HepG2 (cell line): ENCODE results near the gene GAL3ST2. TPM values are rescaled to one million over a fixed set of nuclear protein-coding genes. Genes with fewer than 3 reads are reported as not detected.

Source experiments
- ATAC-seq: fragments of 200-7000 bp; cut with Tn5 transposase; 3 replicates; pipeline ENCODE4 v1.9.1; 2020; ENCODE audit warnings: mild to moderate bottlenecking, moderate library complexity
- BruUV-seq: library from RNA; stranded (reverse); fragments of 400-500 nt; replicated peaks from 2 replicates; lab custom pipeline; 2021; lab: Mats Ljungman, UMichigan
- CTCF ChIA-PET: fragments of 300-600 bp; formaldehyde crosslinking; extraction: SDS; loops from one replicate; lab custom pipeline; 2021; ENCODE audit warnings: low total read pairs, inconsistent platforms, low intra/inter-chr PET ratio; lab: Yijun Ruan, JAX
- POLR2A ChIA-PET: fragments of 350-600 bp; sonication (Branson Sonifier 250); formaldehyde crosslinking; loops from one replicate; lab custom pipeline; 2020; ENCODE audit warnings: antibody characterized with exemption, inconsistent platforms; lab: Yijun Ruan, JAX
- DNase-seq: peaks from one replicate; pipeline ENCODE4 v3.0.0-alpha.2; 2015; ENCODE audit warnings: low spot score
- FAIRE-seq: peaks from 3 replicates; lab custom pipeline; 2011; peaks lifted over from hg19 to GRCh38; lab: Jason Lieb, UNC
- H2AFZ ChIP-seq: one replicate; pipeline ENCODE4 v1.6.1; 2011; ENCODE audit warnings: low read length, inconsistent platforms
- H3K27ac ChIP-seq: fragments of 300-600 bp; 3 replicates; pipeline ENCODE4 v1.8.0; 2011; ENCODE audit warnings: mixed run types, mild to moderate bottlenecking, mixed read lengths, low read length, inconsistent platforms; ENCODE audit not compliant: insufficient read depth; ENCODE audit errors: extremely low read length
- H3K27me3 ChIP-seq, 2 experiments: fragments of 200-600 bp in 1 of 2; 2 replicates in 1 of 2; 3 replicates in 1 of 2; pipeline versions ENCODE4 v1.6.0 to v1.8.0; 2011; ENCODE audit warnings: low read length in 2 of 2, mild to moderate bottlenecking in 2 of 2, moderate library complexity in 2 of 2, inconsistent platforms in 1 of 2; ENCODE audit not compliant: insufficient read depth in 2 of 2, control insufficient read depth in 1 of 2
- H3K36me3 ChIP-seq, 2 experiments: fragments of 200-600 bp in 1 of 2; replicated peaks in 1 of 2; 2 replicates in 1 of 2; 3 replicates in 1 of 2; pipeline versions ENCODE4 v1.5.1 to v1.8.0; 2011; ENCODE audit warnings: low read length in 2 of 2, inconsistent platforms in 1 of 2; ENCODE audit not compliant: insufficient read depth in 2 of 2, control insufficient read depth in 1 of 2
- H3K4me1 ChIP-seq: 2 replicates; pipeline ENCODE4 v1.5.1; 2012; ENCODE audit warnings: low read length, inconsistent platforms; ENCODE audit not compliant: insufficient read depth
- H3K4me2 ChIP-seq: 2 replicates; pipeline ENCODE4 v1.6.0; 2011; ENCODE audit warnings: low read depth, low read length, inconsistent platforms
- H3K4me3 ChIP-seq, 3 experiments: fragments of 200-600 bp in 1 of 3; sonication (generic), shearing (Covaris generic) in 1 of 3; replicated peaks in 1 of 3; 2 replicates each; pipeline ENCODE4 v1.5.1; 2011 to 2016; ENCODE audit warnings: low read length in 3 of 3, inconsistent platforms in 2 of 3, low read depth in 2 of 3, mild to moderate bottlenecking in 2 of 3, control low read depth in 1 of 3, mixed read lengths in 1 of 3; ENCODE audit not compliant: insufficient read depth in 1 of 3
- H3K79me2 ChIP-seq: one replicate; pipeline ENCODE4 v1.6.1; 2011; ENCODE audit warnings: low read length, inconsistent platforms; ENCODE audit not compliant: insufficient read depth
- H3K9ac ChIP-seq: 2 replicates; pipeline ENCODE4 v1.6.0; 2011; ENCODE audit warnings: mild to moderate bottlenecking, low read depth, low read length, inconsistent platforms; ENCODE audit not compliant: insufficient read depth
- H3K9me3 ChIP-seq: 2 replicates; pipeline ENCODE4 v1.5.1; 2012; ENCODE audit warnings: mild to moderate bottlenecking, low read length
- H4K20me1 ChIP-seq: 2 replicates; pipeline ENCODE4 v1.6.0; 2011; ENCODE audit warnings: inconsistent platforms, mild to moderate bottlenecking, low read length, moderate library complexity; ENCODE audit not compliant: insufficient read depth
- DRAP1 ChIP-seq: IDR thresholded peaks from 2 replicates; pipeline ENCODE4 v1.6.1; 2016; ENCODE audit warnings: missing genetic modification reagents, missing compliant biosample characterization
- GPN1 ChIP-seq: sonication (generic); formaldehyde crosslinking; IDR thresholded peaks from 2 replicates; pipeline ENCODE4 v1.5.1; 2020; ENCODE audit warnings: missing genetic modification reagents, borderline replicate concordance
- IKZF1 ChIP-seq: fragments of 450-650 bp; IDR thresholded peaks from 2 replicates; pipeline ENCODE4 v1.7.1; 2016
- NCOR1 ChIP-seq: fragments of 200-600 bp; sonication (generic); IDR thresholded peaks from 2 replicates; pipeline ENCODE4 v1.7.0; 2017; ENCODE audit warnings: antibody characterized with exemption, low read length, borderline replicate concordance
- NKX3-1 ChIP-seq: sonication (generic); formaldehyde crosslinking; IDR thresholded peaks from 2 replicates; pipeline ENCODE4 v1.5.0; 2020; ENCODE audit warnings: missing genetic modification reagents
- PCBP1 ChIP-seq: fragments of 200-400 bp; formaldehyde crosslinking; IDR thresholded peaks from 2 replicates; pipeline ENCODE4 v1.6.1; 2017; ENCODE audit warnings: mild to moderate bottlenecking, low read depth, low read length, borderline replicate concordance
- SCMH1 ChIP-seq: sonication (generic); formaldehyde crosslinking; IDR thresholded peaks from 2 replicates; pipeline ENCODE4 v1.9.0; 2021; ENCODE audit warnings: missing genetic modification reagents, mild to moderate bottlenecking, borderline replicate concordance
- SNAI1 ChIP-seq: sonication (generic); formaldehyde crosslinking; IDR thresholded peaks from 2 replicates; pipeline ENCODE4 v1.5.0; 2020; ENCODE audit warnings: mild to moderate bottlenecking, missing genetic modification reagents, borderline replicate concordance
- ZBTB43 ChIP-seq: sonication (generic); formaldehyde crosslinking; conservative IDR thresholded peaks from 2 replicates; pipeline ENCODE4 v1.4.0; 2020; ENCODE audit warnings: missing genetic modification reagents
- ZC3H13 ChIP-seq: sonication (generic); formaldehyde crosslinking; IDR thresholded peaks from 2 replicates; pipeline ENCODE4 v1.8.1; 2023; ENCODE audit warnings: mild to moderate bottlenecking, missing genetic modification reagents, moderate library complexity
- ZFP36 ChIP-seq: fragments of 150-350 bp; IDR thresholded peaks from 2 replicates; pipeline ENCODE4 v1.6.1; 2018; ENCODE audit warnings: borderline replicate concordance, low read length, low read depth; ENCODE audit not compliant: partially characterized antibody
- ZNF652 ChIP-seq: IDR thresholded peaks from 2 replicates; pipeline ENCODE4 v1.6.1; 2016; ENCODE audit warnings: low read depth, borderline replicate concordance
- ZSCAN9 ChIP-seq: IDR thresholded peaks from 2 replicates; pipeline ENCODE4 v1.6.1; 2016; ENCODE audit warnings: borderline replicate concordance
- ZZZ3 ChIP-seq: sonication (generic); formaldehyde crosslinking; IDR thresholded peaks from 2 replicates; pipeline ENCODE4 v1.4.0; 2020; ENCODE audit warnings: missing genetic modification reagents, mild to moderate bottlenecking, borderline replicate concordance
- WGBS: methylation state at CpG from one replicate; pipeline ENCODE4 v1.1.6; 2017; ENCODE audit warnings: low lambda C conversion rate; 5-methylcytosine and 5-hydroxymethylcytosine counted together
- in situ Hi-C: cut with HindIII; loops from 2 replicates; pipeline ENCODE4 v1.10.0; 2017; ENCODE audit warnings: low pct_unique_long_range_greater_than_20kb; ENCODE audit not compliant: extremely low pct_ligation_motif_present
- intact Hi-C: fragments of 100-400 bp; cut with micrococcal nuclease; formaldehyde crosslinking; loops from one replicate; pipeline ENCODE4 v1.10.0; 2022; ENCODE audit not compliant: unreplicated experiment
- polyA plus RNA-seq, 8 experiments: library from polyadenylated mRNA; depleted of rRNA in 3 of 8; stranded (reverse) in 7 of 8; unstranded in 1 of 8; fragments of >200 nt; fragmentation: Illumina TruSeq in 4 of 8; extraction: Trizol in 4 of 8; gene quantifications; 2 replicates each; pipeline versions ENCODE4 v1.2.1 to v1.2.3, GENCODE V29; 2011 to 2016; ENCODE audit warnings: low read depth in 4 of 8, missing spikeins in 1 of 8, mixed read lengths in 1 of 8; ENCODE audit not compliant: insufficient read depth in 1 of 8
- total RNA-seq, 5 experiments: library from RNA; depleted of rRNA; stranded (reverse); fragments of >200 nt; fragmentation: Illumina TruSeq; extraction: Trizol; gene quantifications; 2 replicates each; pipeline ENCODE4 v1.2.3, GENCODE V29; 2016; ENCODE audit warnings: low read depth in 1 of 5
- TF ChIP-seq, protein P1 (sequence below): sonication (generic); formaldehyde crosslinking; IDR thresholded peaks from 2 replicates; pipeline ENCODE4 v1.5.0; 2020; ENCODE audit warnings: mild to moderate bottlenecking, missing genetic modification reagents, moderate library complexity

Gene GAL3ST2
- total and polyA plus RNA-seq, 2 of the 13 experiments (the other 11 are each of a cell fraction or from before 2014, with no cell fraction given), result 0.17 to 0.20 TPM

DNA sequence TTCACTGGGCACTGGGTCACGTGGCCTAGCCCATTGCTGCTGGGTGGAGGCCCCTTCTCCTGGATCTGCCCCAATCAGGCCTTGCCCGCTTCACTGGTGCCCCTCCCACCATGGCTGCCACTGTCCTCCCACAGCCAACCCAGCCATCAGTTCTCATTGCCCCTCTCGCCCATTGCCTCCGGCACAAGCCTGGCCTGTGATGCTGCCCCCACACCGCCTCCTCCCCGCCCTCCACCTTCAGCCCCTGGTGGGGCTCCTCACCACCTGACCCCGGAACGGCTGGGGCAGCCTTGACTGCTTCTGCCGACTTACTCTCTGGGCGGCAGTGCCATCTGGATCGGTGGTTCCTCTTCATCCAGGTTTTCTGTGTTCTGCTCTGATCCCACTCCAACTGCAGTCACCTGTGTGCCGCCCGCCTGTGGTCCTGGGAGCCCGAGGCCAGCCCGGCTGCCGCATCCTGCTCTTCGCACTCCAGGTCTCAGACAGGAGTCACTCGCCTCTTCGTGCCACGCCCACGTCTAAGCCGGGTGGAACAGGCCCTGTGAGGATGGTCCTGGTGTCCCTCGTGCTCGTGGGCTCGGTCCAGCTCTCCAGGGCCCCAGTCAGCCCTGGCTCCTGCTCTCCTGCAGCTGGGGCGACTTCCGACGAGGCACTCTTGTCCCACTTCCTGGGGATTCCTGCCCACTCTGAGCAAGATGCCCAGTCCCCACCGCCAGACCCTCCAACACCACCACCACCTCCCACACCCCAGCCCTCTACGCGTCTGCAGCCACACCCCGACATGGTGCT lies 28.0 kb upstream of the GAL3ST2 start:
- ATAC-seq, result no peak
- Histone ChIP-seq H3K9me3 (no peaks in the 10 kb centered on the region), H4K20me1 (no peaks in the 10 kb centered on the region), H3K4me3 (no peak overlapping the region), H3K27me3 (no peaks in the 10 kb centered on the region), H3K4me2 (no peak overlapping the region), H3K27ac (no peak overlapping the region), H3K36me3 (peaks cover 11 to 52% of the 10 kb centered on the region in 2 experiments; a peak in 4 of 5 replicates), H3K9ac (no peak overlapping the region), H2AFZ (no peak overlapping the region), H3K79me2 (no peaks in the 10 kb centered on the region), H3K4me1 (peaks cover 8% of the 10 kb centered on the region; the same call in 1 of the 2 replicates)
- in situ Hi-C loops (no loop called here), intact Hi-C loops (no loop called here)
- POLR2A ChIA-PET, result no interaction called here
- DNase-seq, result no peak
- BruUV-seq, result no TSS peak
- 97% methylated on average over 32 of the region's 32 CpGs for WGBS
- FAIRE-seq, result no peak
- CTCF ChIA-PET, result no interaction called here
- no peak for TF ChIP-seq NKX3-1 (CRISPR knock-in tag)
- no peak for TF ChIP-seq PCBP1
- no peak for TF ChIP-seq ZSCAN9 (CRISPR knock-in tag)
- no peak for TF ChIP-seq NCOR1
- no peak for TF ChIP-seq ZFP36
- TF ChIP-seq DRAP1, result no peak
- TF ChIP-seq SNAI1 (CRISPR knock-in tag), result no peak
- no peak for TF ChIP-seq IKZF1
- TF ChIP-seq, protein P1, sequence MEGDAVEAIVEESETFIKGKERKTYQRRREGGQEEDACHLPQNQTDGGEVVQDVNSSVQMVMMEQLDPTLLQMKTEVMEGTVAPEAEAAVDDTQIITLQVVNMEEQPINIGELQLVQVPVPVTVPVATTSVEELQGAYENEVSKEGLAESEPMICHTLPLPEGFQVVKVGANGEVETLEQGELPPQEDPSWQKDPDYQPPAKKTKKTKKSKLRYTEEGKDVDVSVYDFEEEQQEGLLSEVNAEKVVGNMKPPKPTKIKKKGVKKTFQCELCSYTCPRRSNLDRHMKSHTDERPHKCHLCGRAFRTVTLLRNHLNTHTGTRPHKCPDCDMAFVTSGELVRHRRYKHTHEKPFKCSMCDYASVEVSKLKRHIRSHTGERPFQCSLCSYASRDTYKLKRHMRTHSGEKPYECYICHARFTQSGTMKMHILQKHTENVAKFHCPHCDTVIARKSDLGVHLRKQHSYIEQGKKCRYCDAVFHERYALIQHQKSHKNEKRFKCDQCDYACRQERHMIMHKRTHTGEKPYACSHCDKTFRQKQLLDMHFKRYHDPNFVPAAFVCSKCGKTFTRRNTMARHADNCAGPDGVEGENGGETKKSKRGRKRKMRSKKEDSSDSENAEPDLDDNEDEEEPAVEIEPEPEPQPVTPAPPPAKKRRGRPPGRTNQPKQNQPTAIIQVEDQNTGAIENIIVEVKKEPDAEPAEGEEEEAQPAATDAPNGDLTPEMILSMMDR (CRISPR knock-in tag), result no peak
- no peak for TF ChIP-seq SCMH1
- TF ChIP-seq ZZZ3 (CRISPR knock-in tag), result no peak
- TF ChIP-seq ZBTB43, result no peak
- TF ChIP-seq ZC3H13 (CRISPR knock-in tag), result no peak
- TF ChIP-seq ZNF652 (CRISPR knock-in tag), result no peak
- TF ChIP-seq GPN1 (CRISPR knock-in tag), result no peak
